Measurements from ENCODE around the gene AFDN. TPM values are rescaled to one million over a fixed set of nuclear protein-coding genes. Genes with fewer than 3 reads are reported as not detected.

AFDN gene
- total RNA-seq, 1 donor from 2014 or later, result 357 TPM

DNA sequence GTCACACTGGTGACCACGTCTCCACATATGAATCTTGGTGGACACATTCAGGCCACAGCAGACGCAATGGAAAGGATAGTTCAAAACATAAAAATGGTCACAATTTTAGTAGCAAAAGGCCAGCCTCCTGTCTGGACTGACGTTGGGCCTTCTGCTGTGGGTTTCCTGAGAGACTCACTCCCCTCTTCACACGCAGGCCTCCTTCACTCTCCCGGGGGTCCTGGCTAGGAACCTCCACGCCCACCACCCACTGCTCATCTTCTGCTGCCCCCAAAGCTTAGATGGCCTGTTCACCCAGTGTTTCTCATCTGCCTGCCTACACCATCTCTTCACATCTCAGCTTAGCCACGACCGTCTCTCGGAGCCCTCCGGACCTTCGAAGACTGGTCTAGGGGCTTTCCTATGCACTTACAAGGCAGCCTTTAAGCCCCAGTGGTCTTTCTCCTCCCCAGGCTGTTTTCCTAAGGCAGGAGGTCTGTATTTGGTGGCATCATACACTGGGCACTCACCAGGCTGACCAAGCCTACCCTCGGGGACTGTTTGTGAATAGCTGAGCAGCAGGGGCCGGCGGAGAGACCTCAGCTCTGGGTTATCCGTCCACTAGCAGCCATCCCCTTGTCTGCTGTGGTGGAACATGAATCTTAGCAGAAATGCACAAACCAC lies 46.6 kb upstream of the AFDN start:
- no peaks in the 10 kb centered on the region for H3K36me3 Mint-ChIP-seq
- no peak overlapping the region for H3K4me2 ChIP-seq
- H4K20me1 ChIP-seq (ENCODE audit: low read depth), result no peaks in the 10 kb centered on the region
- H3K4me3 ChIP-seq, result no peak overlapping the region
- no peaks in the 10 kb centered on the region for H3K79me2 ChIP-seq (ENCODE audit: low read depth)
- H3K27ac ChIP-seq, result no peak overlapping the region
- no peaks in the 10 kb centered on the region for H3K36me3 ChIP-seq
- no peaks in the 10 kb centered on the region for H3K27me3 ChIP-seq
- no peak overlapping the region for H2AFZ ChIP-seq (replicated peaks)
- peaks cover 12% of the 10 kb centered on the region for H3K4me1 ChIP-seq
- peaks cover 7% of the 10 kb centered on the region for H3K27me3 Mint-ChIP-seq (ENCODE audit: insufficient read depth, low read depth)
- H3K9me3 ChIP-seq (ENCODE audit: low read depth), result no peaks in the 10 kb centered on the region
- H3K4me1 Mint-ChIP-seq, result peaks cover 15% of the 10 kb centered on the region
- H3K9me3 Mint-ChIP-seq, result peaks cover 3% of the 10 kb centered on the region
- H3F3A ChIP-seq (ENCODE audit: low read depth), result no peaks in the 10 kb centered on the region
- no peak for TF ChIP-seq EZH2 (IDR thresholded peaks at IDR 0.05)
- no peak for TF ChIP-seq EZH2phosphoT487 (IDR thresholded peaks at IDR 0.05)
- TF ChIP-seq, protein P1, sequence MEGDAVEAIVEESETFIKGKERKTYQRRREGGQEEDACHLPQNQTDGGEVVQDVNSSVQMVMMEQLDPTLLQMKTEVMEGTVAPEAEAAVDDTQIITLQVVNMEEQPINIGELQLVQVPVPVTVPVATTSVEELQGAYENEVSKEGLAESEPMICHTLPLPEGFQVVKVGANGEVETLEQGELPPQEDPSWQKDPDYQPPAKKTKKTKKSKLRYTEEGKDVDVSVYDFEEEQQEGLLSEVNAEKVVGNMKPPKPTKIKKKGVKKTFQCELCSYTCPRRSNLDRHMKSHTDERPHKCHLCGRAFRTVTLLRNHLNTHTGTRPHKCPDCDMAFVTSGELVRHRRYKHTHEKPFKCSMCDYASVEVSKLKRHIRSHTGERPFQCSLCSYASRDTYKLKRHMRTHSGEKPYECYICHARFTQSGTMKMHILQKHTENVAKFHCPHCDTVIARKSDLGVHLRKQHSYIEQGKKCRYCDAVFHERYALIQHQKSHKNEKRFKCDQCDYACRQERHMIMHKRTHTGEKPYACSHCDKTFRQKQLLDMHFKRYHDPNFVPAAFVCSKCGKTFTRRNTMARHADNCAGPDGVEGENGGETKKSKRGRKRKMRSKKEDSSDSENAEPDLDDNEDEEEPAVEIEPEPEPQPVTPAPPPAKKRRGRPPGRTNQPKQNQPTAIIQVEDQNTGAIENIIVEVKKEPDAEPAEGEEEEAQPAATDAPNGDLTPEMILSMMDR (IDR thresholded peaks at IDR 0.05), result no peak
- H3K4me3 Mint-ChIP-seq, result no peak overlapping the region
- H3K27ac Mint-ChIP-seq, result no peak overlapping the region
- H3K9ac ChIP-seq, result no peak overlapping the region
- no peak for DNase-seq (ENCODE audit: low spot score)

- no peaks in the 10 kb centered on the region for H3K79me2 ChIP-seq (ENCODE audit: low read depth)
- H3K4me3 ChIP-seq, result no peak overlapping the region
- Mint-ChIP-seq H3K4me3 (no peak overlapping the region), H3K9me3 (no peaks in the 10 kb centered on the region), H3K4me1 (peaks cover 16% of the 10 kb centered on the region), H3K36me3 (no peaks in the 10 kb centered on the region), H3K27me3 (ENCODE audit: insufficient read depth, low read depth) (peaks cover 6% of the 10 kb centered on the region), H3K27ac (no peak overlapping the region)
- no peak for DNase-seq (ENCODE audit: low spot score)
- TF ChIP-seq EZH2phosphoT487 (IDR thresholded peaks at IDR 0.05) (no peak), EZH2 (IDR thresholded peaks at IDR 0.05) (no peak)
- TF ChIP-seq, protein P1 (IDR thresholded peaks at IDR 0.05), result no peak
- H3K27me3 ChIP-seq, result no peaks in the 10 kb centered on the region
- H3K36me3 ChIP-seq, result no peaks in the 10 kb centered on the region
- no peak overlapping the region for H3K27ac ChIP-seq
- H2AFZ ChIP-seq (replicated peaks), result no peak overlapping the region
- no peak overlapping the region for H3K9ac ChIP-seq
- H3K4me2 ChIP-seq, result no peak overlapping the region
- H3K4me1 ChIP-seq, result peaks cover 12% of the 10 kb centered on the region
- H3F3A ChIP-seq (ENCODE audit: low read depth), result no peaks in the 10 kb centered on the region
- H4K20me1 ChIP-seq (ENCODE audit: low read depth), result no peaks in the 10 kb centered on the region
- H3K9me3 ChIP-seq (ENCODE audit: low read depth), result no peaks in the 10 kb centered on the region
Observed at GRCh38 chr6:167781066-167781767, 45.5 kb upstream of the AFDN start.

DNA sequence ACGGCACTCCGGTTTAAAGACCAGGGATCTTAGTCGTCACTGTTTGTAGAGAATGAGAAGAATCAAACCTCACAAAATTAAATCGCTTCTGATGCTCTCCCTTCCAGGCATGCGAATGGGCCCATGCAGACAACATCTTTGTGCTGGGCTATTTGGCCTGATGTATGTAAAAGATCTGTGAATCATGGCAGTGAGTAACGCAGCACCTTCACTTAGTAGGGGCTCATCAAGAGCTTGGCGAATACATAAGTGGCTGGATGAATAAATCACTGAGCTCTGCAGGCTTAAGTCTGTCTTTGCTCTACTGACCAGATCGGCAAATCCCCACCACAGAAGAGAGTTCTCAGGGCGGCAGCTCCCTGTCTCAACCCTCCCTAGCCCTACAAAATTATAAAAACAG lies 44.8 kb upstream of the AFDN start:
- TF ChIP-seq EZH2 (IDR thresholded peaks at IDR 0.05) (no peak), EZH2phosphoT487 (IDR thresholded peaks at IDR 0.05) (no peak)
- TF ChIP-seq, protein P1 (IDR thresholded peaks at IDR 0.05), result no peak
- H3F3A ChIP-seq (ENCODE audit: low read depth), result no peaks in the 10 kb centered on the region
- no peak overlapping the region for H3K4me3 ChIP-seq
- H3K4me2 ChIP-seq, result no peak overlapping the region
- peaks cover 18% of the 10 kb centered on the region for H3K4me1 Mint-ChIP-seq
- H3K27me3 Mint-ChIP-seq (ENCODE audit: insufficient read depth, low read depth), result peaks cover 6% of the 10 kb centered on the region
- H3K4me3 Mint-ChIP-seq, result no peak overlapping the region
- DNase-seq (ENCODE audit: low spot score), result no peak
- no peak overlapping the region for H3K9ac ChIP-seq
- no peaks in the 10 kb centered on the region for H3K36me3 Mint-ChIP-seq
- H3K9me3 Mint-ChIP-seq, result no peaks in the 10 kb centered on the region
- H3K36me3 ChIP-seq, result no peaks in the 10 kb centered on the region
- H3K27ac Mint-ChIP-seq, result no peak overlapping the region
- no peaks in the 10 kb centered on the region for H4K20me1 ChIP-seq (ENCODE audit: low read depth)
- no peak overlapping the region for H2AFZ ChIP-seq (replicated peaks)
- no peaks in the 10 kb centered on the region for H3K79me2 ChIP-seq (ENCODE audit: low read depth)
- H3K4me1 ChIP-seq, result peaks cover 6% of the 10 kb centered on the region
- no peaks in the 10 kb centered on the region for H3K27me3 ChIP-seq
- H3K27ac ChIP-seq, result no peak overlapping the region
- no peaks in the 10 kb centered on the region for H3K9me3 ChIP-seq (ENCODE audit: low read depth)

All from neural progenitor cell (in vitro differentiated cells).